ENCODE results near the gene HLCS.

The HLCS gene

DNA sequence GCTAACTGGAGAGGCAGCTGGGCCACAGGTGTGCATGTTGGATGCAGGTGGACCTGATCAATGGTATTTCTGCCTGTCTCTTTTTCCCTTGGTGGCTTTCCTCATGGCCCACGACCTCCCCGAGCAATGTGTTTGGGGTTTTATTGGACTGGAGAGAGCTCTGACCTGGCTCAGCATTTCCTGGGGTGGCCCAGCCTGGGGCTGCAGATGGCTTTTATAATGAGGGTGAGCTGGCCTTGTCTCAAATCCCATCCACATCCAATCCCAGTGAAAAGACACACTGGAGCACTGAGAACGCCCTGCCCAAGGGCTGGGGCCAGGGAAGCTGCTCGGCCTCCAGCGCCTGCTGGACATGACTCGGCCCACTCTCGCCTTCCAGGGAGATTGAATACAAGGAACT is 223.5 kb downstream of the HLCS start:
- ChIA-PET POLR2A (no interaction called here), CTCF (no interaction called here)
- TF ChIP-seq, protein P1, sequence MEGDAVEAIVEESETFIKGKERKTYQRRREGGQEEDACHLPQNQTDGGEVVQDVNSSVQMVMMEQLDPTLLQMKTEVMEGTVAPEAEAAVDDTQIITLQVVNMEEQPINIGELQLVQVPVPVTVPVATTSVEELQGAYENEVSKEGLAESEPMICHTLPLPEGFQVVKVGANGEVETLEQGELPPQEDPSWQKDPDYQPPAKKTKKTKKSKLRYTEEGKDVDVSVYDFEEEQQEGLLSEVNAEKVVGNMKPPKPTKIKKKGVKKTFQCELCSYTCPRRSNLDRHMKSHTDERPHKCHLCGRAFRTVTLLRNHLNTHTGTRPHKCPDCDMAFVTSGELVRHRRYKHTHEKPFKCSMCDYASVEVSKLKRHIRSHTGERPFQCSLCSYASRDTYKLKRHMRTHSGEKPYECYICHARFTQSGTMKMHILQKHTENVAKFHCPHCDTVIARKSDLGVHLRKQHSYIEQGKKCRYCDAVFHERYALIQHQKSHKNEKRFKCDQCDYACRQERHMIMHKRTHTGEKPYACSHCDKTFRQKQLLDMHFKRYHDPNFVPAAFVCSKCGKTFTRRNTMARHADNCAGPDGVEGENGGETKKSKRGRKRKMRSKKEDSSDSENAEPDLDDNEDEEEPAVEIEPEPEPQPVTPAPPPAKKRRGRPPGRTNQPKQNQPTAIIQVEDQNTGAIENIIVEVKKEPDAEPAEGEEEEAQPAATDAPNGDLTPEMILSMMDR (IDR thresholded peaks at IDR 0.05; ENCODE audit: control extremely low read depth, extremely low read depth, low read depth, missing control alignments), result no peak
- DNase-seq (ENCODE audit: extremely low spot score), result no peak

DNA sequence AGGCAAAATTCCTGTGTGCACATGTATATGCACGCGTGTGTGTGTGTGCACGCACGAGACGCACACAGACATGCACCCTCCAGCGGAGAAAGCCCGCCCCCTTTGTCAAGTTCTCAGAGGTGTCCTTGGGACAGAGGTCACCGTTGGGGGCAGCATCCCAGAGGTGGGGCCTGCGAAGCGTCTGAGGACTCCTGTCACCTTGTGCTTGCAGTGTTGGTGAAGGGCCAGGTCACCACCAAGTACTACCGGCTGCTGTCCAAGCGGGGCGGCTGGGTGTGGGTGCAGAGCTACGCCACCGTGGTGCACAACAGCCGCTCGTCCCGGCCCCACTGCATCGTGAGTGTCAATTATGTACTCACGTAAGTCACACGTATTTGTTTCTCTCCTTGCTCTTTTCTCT is 225.0 kb downstream of the HLCS start:
- ChIA-PET CTCF (no interaction called here), POLR2A (no interaction called here)

DNA sequence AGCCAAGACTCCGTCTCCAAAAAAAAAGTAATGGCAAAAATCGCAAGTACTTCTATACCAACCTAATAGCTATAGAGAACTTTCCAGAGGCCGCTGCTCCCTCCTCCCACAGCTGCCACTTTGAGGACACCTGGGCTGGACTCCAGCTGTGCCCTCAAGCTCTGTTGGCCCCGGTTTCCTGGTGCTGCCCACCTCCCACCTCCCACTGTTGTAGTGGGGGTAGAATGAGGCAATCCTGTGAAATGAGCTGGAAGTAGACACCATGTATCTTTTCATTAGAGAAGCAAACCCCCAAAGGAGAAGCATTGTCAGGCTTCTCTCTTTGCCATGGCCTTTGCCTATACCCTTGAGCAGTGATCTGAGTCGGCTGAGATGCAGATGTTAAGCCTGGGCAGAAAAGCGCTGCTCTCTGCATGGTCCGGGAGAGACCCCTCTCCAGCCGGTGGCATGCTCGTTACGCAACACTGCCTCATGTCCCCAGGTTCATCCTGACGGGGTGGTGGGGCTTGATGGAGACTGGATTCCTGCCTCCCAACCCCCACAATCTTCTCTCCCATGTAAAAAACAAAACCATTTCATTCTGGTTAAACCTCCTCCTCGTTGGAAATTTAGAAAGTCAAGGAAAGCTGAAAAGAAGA is 227.9 kb downstream of the HLCS start:
- CTCF ChIA-PET, result interaction anchor here (1.7 kb wide), 1 partner anchor 10 kb away, joined by 4 read pairs; no protein-coding TSS in a partner anchor
- no peak for DNase-seq (ENCODE audit: extremely low spot score)
- TF ChIP-seq, protein P1 (IDR thresholded peaks at IDR 0.05; ENCODE audit: control extremely low read depth, extremely low read depth, low read depth, missing control alignments), result no peak
- POLR2A ChIA-PET, result no interaction called here

More for the DNA sequence above, 225.0 kb downstream of the HLCS start:
- DNase-seq (ENCODE audit: extremely low spot score), result no peak
- TF ChIP-seq, protein P1 (IDR thresholded peaks at IDR 0.05; ENCODE audit: control extremely low read depth, extremely low read depth, low read depth, missing control alignments), result no peak

DNA sequence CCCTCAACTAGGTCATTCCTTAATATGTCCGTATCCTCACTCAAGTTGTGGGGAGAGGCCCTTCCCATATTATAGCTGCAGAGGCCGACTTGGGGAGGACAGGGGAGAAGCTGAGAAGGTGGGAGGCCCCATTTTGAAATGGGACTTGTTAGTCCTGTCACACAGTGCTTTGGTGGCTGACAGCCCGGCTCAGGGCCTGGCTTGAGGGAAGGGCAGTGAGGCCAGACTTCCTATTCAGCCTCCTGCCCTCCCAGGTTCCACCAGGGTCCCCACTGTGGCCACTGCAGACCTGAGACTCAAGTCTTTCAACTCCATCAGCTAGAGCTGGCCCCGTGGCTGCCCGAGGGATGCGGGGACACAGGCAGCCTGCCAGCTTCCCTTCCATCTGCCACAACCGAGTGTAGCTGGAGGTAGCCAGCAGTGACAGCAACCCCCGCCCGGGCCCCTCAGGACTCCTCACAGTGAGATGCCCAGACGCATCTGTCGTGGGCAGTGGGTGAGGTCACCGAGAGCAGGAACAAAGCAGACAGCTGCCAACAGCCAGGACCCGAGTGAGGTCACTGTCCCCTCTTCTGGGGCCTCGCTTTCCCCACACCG is 230.6 kb downstream of the HLCS start:
- ChIA-PET POLR2A (no interaction called here), CTCF (interaction anchor here (1.8 kb wide), 1 partner anchor 105 kb away, joined by 4 read pairs; no protein-coding TSS in a partner anchor)
- no peak for DNase-seq (ENCODE audit: extremely low spot score)
- TF ChIP-seq, protein P1 (IDR thresholded peaks at IDR 0.05; ENCODE audit: control extremely low read depth, extremely low read depth, low read depth, missing control alignments), result no peak

DNA sequence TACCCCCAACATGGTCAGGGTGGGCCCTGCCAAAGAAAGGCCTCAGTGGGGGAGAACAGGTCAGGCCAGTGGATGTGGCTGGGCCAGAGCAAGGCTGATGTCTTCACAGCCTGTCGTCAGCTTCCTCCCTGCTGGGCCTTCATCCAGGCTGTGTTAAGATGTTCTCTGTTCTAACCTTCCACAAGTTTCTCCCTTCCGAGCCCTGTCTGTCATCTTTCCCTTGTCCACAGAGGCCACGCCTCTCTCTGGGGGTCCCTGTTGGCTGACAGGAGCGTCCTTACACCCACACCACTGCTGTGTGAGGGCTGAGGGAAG is 231.3 kb downstream of the HLCS start:
- POLR2A ChIA-PET, result no interaction called here
- no peak for DNase-seq (ENCODE audit: extremely low spot score)
- TF ChIP-seq, protein P1 (IDR thresholded peaks at IDR 0.05; ENCODE audit: control extremely low read depth, extremely low read depth, low read depth, missing control alignments), result no peak
- CTCF ChIA-PET, result interaction anchor here (2.4 kb wide), 1 partner anchor 10 kb away, joined by 10 read pairs; no protein-coding TSS in a partner anchor

DNA sequence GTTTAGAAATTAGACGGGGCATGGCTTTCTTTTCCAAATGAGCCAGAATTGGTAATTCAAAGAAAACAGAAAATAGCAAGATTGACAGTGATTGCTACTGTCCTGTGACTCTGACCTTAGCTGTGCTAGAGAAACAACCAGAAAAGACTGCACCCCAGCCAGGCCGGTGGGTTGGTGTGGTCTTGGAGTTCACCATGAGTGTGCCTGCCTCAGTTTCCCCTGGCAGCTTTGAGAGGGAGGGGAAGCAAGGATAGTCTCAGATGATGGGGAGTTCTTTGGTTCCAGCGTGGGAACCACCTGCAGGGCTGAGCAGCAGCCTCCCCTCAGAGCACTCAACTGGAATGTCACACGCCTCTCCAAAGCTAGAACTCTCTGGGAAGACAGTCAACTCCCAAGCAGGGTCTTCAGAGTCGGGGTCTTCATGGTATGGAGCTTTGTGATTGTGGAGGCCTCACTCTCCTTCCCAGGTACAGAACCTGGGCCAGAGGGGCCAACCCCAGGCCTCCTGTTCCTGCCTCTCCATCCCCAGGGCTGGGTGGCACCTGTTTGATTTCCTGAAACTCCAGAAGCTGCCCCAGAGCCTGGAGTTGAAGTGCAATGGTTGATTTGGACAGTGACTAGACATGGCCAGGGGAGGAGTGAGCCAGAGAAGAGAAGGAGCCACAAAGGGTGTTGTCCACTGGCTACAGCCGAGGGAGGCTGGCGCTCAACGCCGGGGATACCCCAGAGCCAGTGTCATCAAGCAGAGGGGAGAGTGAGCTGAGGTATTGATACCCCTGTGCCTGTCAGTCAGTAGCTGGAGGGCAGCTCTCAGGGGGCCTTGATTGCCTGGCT is 231.9 kb downstream of the HLCS start:
- TF ChIP-seq, protein P1 (IDR thresholded peaks at IDR 0.05; ENCODE audit: control extremely low read depth, extremely low read depth, low read depth, missing control alignments), result no peak
- no peak for DNase-seq (ENCODE audit: extremely low spot score)
- ChIA-PET CTCF (interaction anchor here (2.4 kb wide), 1 partner anchor 10 kb away, joined by 10 read pairs; no protein-coding TSS in a partner anchor), POLR2A (no interaction called here)

All from GM10248 (cell line).